GM19043 (cell line): Measurements from ENCODE around the gene LHB.

Experiments used
- ATAC-seq: cut with Tn5 transposase; IDR thresholded peaks from one replicate; pipeline ENCODE4 v1.9.1; 2021; ENCODE audit warnings: low read depth; ENCODE audit not compliant: unreplicated experiment

The LHB gene

DNA sequence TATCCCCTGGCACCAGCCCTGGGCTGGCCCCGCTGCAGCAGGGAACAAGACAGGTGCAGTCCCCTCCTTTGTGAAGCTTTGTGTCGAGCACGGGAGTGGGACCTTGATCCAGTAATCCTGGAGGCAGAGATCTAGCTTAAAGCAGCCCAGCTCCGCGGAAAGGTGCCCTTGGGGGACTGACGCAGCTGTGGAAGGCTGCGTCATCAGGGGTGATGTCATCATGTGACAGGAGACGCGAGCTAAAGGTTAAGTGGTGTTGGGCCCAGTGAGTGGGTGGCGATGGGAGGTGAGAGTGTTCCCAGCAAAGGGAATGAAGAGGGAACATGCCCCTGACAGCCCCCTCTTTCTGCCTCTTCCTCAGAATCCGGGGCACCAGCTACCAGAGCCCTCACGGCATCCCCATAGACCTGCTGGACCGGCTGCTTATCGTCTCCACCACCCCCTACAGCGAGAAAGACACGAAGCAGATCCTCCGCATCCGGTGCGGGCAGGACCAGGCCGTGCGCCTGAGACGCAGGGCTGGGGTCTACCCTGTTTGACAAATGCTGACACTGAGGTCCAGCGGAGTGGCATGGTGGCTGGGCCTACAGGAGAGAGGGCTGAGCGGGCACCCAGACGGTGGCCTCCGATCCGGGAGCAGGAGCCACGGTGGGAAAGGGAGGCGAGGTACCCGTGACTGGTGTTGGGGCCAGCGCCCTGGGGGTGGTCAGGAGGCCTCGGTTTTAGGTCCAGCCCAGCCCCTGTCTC, 2.6 kb downstream of the LHB start:
- ATAC-seq: no peak

DNA sequence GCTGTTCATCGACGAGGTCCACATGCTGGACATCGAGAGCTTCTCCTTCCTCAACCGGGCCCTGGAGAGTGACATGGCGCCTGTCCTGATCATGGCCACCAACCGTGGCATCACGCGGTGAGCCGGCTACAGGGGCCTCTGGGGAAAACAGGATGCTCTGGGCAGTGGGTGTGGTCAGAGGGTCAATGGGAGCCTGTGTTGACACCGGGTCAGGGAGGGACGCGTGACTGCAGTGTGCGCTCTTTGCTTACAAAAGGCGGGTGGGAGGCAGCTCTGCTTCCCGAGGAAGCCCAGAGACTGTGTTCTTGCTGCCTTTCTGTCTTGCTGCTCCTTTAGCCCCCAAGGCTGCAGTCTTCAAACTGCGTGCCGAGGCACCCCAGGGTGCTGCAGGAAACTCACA, 5.7 kb downstream of the LHB start:
- no peak for ATAC-seq

DNA sequence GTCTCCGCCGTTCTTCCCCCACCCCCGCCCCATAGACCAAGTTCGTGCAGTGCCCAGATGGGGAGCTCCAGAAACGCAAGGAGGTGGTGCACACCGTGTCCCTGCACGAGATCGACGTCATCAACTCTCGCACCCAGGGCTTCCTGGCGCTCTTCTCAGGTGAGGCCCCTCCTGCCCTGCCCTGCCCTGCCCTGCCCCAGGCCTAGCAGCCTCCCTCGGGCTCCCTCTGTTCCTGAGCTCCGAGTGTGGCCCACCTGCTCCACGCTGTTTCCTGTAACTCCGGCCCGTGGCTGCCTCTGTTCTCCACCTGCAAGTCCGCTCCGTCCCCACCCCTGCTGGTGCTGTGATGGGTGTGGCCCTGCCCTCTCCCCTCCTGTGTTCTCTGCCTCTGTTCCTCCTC, 6.4 kb downstream of the LHB start:
- no peak for ATAC-seq

DNA sequence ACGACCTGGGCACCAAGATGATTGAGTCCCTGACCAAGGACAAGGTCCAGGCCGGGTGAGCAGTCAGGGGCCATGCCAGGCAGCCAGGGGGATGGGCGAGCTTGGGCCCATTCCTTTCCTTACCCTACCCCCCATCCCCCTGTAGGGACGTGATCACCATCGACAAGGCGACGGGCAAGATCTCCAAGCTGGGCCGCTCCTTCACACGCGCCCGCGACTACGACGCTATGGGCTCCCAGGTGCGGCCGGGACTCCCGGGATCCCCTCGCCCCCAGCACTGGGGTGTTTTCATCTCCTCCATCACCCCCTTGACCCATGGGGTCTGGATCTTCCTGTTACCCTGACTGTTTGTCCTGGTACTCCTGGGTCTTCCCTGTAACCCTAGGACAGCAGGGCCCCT, 7.1 kb downstream of the LHB start:
- ATAC-seq: no peak

DNA sequence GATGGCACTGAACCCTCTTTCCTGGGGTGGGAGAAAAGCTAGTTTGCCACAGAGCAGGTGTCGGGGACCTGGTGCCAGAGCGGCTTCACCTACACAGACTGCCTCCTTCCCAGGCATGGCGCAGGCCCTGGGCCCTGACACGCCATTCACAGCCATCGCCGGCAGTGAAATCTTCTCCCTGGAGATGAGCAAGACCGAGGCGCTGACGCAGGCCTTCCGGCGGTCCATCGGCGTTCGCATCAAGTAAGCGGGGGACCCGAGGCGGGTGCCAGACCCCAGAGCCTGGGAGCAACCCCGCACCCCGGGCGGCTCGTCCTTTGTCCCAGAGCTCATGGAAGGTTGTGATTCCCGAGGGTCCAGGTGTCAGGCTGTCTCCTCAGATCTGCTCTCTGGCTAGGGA, 10.0 kb downstream of the LHB start:
- no peak for ATAC-seq

DNA sequence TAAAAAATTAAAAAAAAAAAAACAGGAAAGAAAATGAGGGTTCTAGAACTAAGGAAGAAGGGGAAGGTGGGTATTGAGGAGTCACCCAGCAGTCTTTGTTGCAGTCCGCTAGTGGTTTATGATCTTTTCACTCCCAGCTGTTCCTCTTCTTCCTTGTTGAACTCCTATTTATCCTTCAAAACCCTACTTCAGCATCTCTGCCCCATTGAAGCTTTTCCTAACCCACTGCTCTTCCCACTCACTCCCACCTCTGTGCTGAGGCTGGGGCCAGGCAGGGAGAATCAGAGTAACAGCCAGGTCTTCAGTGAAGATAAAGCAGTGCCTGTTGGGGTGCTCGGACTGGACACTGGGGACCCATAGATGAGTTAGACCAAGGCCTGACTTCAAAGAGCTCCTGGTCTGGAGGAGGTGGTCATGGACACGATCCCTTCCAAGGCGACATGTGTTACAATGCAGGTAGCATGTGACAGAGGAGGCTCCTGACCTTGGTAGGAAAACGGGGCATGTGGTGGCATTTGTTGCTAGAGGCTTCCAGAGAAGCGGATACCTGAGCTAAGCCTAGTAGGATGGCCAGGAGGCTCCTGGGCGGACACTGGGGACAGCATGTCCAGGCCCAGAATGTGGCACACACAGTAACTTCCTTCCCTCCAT, 11.8 kb downstream of the LHB start:
- no peak for ATAC-seq

DNA sequence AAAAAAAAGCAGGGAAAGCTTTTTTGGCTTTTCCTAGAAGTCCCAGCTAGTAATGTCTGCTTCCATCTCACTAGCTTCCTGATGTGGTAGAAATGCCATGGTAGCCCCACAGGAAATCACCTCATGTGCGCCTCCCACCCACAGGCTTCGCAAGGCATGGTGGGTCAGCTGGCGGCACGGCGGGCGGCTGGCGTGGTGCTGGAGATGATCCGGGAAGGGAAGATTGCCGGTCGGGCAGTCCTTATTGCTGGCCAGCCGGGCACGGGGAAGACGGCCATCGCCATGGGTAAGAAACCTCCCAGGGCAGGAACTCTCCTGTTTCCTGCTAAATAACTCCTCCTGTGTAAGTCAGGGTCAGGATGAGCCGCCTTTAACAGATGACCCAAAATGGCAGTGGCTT, 12.8 kb downstream of the LHB start:
- no peak for ATAC-seq

DNA sequence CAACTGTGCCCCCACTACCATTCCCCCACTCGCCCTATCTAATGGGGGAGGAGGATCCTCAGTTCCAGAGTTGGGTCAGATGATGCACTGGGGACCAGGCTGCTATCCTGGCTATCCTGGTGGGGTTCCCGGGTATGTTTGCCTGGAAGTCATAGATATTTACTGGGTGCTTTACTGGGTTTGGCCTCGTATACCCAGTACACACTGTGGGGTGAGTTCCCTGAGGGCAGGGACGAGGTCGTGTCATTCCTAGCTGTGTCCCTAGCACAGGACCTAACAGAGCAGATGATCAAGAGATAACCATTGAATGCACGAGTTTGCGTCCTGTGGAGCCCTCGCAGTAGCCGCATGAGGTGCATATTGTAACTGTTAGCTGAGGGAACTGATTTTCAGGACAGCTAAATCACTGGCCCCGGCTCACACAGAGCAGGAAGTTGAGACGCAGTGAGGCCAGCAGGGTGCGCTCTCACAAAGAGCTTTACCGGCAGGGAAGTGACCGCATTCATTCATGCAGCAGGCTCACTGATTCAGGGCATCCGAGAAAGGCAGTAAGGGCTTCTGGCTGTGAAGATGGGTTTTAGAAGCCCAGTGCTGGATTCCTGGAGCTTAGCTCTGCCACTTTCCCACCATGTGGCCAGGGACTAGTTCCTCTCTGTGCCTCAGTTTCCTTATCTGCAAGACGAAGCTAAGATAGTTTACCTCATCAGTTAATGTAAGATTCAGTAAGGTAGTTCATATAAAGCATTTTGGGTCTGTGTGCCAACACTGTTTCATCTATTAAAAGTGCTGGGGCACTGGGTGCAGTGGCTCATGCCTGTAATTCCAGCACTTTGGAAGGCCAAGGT, 17.2 kb downstream of the LHB start:
- no peak for ATAC-seq

DNA sequence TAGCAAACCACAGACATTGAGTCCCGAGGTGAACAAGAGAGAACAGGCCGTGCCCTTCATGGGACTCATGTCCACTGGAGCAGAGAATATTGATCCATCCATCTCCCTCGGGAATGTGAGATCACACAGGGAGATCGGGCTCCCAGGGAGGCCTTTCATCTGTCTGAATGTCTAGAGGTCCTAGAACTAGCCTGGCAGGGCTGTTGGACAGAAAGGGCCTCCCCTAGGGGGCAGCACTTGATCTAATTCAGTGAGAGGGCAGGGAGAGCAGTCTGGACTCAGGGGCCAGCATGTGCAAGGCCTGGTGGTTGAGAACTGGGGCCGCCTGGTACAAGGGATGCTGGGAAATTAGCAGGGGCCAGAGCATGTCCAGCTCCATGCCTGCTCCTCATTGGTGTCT, 18.9 kb downstream of the LHB start:
- ATAC-seq: no peak

DNA sequence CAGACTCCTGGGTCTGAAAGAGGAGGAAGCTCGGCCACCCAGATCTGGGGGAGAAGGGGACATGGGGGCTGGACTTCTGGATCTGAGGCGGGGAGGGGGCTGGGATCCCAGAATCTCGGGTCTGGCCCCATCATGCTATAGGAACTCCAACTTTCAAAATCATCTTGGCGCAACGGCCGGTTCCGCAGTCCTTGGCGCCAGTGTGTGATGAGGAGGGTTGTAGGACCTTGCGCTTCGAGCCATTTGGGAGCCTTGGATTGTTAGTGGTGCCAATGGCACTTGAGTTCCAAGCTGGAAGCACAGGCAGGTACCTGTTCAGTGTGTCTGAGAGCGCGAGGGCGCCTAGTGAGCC, 22.9 kb downstream of the LHB start:
- ATAC-seq: no peak

DNA sequence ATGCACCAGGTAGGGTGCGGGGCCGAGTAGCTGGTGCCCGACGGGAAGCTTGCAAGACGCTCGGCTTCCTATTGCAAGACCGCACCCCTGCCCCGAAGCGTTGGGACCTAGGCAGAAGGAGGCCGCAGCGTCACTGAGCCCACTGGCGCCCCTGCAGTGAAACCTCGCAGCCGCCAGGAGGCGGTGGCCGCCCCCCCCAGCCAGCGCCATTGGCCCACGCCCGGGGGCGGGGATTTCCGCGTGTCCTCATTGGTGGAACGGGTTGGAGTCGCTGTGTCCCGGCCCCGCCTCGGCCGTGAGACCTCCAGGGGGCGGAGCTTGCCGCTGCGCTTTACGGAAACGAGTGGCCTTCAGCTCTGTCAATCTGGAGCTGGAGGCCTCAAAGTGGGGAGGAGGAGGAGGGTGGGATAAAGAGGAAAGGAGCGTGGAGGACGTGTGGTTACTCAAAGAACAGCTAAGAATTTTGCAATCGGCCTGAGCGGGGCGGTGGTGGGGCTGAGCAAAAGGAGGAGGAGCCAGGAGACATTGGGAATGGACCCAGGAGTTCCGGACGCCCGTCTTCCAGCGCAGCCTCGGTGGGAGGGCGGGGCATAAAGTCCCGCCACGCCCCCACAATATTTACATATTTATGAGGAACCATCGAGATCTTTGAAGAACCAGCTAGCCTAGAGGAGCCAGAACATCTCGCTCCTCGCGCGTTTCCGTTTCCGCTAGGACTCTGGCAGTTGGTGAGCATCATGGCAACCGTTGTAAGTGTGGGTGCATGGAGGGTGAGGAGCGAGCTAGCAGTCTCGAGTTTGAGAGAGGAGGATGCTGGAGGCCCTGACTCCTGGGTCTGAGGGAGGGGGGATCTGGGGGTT, 23.5 kb downstream of the LHB start, which contains the start of the genes GYS1 and RUVBL2:
TSS of gene GYS1 (minus strand) at position 135 of the 860 bp plus-strand sequence. CDS start 197 bp downstream, outside the sequence.
TSS of gene RUVBL2 (plus strand) at position 713 of the 860 bp plus-strand sequence. CDS start at position 738, 25 bp downstream.
- peak; percentile 87 for ATAC-seq

DNA sequence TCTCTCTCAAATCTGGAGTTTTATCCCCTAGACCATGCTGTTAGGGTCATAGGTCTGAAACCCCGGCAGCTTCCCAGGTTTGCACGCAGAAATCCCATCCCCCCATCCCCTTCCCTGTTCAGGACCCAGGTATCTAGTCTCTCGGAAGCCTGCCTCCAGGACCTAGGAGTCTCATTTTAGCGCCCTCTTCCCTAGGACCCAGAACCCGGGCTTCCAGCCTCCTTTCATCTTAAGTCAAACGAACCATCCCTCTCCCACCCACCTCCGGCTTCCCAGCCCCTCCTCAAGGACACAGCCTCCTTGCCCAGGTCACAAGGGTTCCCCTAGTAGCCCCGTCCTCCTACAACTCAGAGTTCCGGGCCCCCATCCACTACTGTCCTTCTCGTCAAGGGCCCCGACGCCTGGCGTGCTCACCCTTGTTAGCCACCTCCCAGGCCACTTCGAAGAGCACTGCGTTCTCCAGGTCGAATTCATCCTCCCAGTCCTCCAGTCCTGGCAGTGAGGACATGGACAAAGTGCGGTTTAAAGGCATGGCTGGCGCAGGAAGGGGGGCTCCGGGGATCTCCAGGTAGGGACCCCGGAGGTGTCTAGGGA, 24.2 kb downstream of the LHB start:
- ATAC-seq: no peak

DNA sequence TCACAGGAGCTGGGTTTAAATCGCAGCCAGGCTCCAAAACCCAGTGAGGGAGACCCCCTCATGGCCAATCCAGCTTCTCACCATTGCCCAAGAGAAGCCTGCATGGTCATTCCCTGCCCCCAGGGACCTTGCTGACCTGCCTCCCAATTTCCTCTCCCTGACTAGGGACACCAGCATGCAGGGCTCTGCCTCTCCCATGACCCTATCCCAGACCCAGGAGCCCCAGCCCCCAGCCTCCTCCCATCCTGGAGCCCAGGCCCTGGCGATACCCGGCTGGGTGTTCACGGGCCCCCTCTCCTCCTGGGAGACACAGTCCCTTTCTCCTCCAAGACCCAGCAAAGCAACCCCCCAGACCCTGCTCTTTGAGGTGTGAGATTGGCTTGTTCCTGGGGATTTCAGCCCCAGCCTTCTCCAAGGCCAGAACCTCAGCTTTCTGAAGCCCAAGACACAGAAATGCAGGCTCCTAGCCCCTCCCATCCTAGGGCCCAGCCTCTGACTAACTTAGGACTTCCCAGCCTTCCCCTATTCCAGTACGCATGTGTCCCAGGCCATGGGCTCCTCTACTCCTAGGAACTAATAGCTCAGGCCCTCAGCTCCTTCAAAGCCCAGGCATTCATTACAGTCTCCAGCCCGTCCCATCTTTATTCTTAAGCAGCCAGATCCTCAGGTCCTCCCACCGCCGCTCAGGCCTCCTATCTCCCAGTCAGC, 24.9 kb downstream of the LHB start:
- no peak for ATAC-seq

DNA sequence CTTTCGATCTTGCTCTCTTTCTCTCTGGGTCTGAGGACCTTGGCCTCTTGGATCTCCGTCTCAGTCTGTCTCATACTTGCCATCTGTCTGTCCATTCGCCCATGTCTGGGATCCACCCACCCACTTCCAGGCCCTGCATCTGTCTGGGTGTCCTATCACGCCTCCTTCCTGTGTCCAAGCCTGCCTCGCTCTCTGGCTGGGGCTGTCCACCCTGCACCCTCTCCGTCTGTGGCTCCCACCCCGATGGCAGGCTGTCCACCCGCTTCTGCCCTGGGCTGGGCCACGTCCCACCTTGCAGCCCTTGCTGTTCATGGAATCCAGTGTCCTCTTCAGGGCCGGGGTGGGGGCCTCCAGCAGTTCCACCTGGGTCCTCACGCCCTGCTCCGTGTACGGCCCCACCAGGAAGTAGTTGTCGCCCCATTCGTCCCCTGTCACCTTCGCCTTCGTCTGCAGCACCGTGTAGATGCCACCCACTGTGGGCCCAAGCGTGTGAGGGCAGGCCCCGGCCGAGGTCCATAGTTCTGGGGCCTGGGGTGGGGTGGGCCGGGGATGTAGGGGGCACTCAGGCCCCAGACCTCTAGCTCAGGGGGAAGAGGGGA, 25.8 kb downstream of the LHB start:
- ATAC-seq: no peak

DNA sequence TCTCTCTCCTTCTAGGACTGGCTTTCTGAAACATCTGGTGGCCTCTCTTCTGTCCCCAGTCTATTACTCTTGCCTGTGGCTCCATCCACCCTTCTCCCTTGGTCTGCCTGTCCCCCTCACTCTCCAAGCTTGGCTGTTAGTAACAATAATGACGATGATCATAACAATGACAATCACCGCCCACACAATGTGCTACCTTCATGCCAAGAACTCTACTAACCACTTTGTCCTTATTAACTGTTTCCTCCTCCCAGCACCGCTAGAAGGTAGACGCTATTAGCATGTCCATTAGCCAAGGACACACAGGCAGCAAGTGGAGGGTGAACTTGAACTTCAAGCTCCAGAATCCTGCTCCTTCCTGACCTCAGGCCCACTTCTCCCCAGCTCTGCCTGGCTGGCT, 26.5 kb downstream of the LHB start:
- no peak for ATAC-seq

DNA sequence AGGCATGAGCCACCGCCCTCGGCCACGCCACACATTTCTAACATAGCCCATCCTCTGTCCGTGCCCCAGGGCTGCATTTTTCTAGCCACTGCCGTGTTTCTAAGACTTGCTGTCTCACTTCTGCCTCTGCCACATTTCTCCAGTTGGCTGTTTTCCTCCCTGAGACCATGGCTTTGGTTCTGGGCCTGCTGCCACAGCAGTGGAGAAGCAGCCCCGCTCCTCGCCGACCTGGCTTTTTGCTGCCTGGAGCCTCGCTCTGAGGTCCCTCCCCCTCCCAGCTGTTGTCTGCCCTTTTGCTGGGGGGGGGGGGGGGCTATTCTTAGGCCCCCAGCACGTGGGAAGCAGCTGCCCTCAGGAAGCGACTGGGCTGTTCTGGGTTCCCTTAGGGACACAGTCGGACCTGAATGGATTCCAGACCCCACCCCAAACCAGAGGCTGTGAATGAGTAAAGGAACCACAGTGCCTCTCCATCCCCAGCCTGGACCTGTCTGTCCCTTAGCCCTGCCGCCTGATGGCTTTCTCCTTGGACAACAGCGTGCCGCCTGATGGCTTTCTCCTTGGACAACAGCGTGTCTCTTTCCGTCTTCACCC, 27.1 kb downstream of the LHB start:
- ATAC-seq: no peak

DNA sequence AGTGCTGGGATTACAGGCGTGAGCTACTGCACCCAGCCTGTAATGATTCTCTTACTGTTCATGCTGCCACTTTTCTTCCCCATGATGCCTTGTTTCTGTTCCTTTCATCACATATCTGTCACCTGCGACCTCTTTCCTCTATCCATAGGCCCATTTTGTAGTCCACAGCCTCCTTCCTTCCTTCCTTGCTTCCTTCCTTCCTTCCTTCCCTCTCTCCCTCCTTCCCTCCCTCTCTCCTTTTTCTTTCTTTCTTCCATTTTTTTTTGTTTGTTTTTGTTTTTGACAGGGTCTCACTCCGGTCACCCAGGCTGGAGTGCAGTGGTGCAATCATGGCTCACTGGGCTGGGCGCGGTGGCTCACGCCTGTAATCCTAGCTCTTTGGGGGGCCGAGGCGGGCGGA, 28.0 kb downstream of the LHB start:
- no peak for ATAC-seq

DNA sequence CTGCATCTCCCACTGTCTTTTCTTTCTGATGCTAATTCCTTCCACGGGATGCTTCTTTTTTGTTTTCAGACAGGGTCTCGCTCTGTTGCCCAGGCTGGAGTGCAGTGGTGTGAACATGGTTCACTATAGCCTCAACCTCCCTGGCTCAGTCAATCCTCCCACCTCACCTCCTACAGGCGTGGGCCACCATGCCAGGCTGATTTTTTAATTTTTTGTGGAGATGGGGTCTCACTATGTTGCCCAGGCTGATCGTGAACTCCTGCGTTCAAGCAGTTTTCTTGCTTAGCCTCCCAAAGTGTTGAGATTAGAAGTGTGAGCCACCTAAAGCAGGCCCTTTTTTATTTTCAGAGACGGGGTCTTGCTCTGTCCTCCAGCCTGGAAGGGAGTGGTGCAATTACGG, 28.6 kb downstream of the LHB start:
- ATAC-seq: no peak

DNA sequence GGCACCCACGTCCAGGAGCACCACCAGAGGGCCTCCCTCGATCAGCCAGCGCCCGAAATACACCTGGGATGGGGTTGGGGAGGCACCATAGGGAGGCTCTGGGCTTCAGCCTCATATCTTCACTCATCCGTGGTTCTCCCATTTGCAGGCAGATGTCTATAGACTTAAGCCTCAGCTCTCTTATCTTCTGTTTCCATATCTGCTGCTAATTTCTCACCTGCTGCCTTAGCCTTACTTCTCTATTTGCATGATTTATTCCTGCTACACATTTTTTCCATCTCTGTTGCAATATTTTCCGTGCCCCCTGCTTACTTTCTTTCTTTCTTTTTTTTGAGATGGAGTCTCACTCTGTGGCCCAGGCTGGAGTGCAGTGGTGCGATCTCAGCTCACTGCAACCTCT, 29.6 kb downstream of the LHB start:
- no peak for ATAC-seq
